GM21723 (cell line): ENCODE data around the gene DPYSL5.

ENCODE experiments used
- ATAC-seq: cut with Tn5 transposase; IDR thresholded peaks from one replicate; pipeline ENCODE4 v1.9.1; 2021; ENCODE audit warnings: mild to moderate bottlenecking, moderate library complexity; ENCODE audit not compliant: unreplicated experiment

DPYSL5 gene

DNA sequence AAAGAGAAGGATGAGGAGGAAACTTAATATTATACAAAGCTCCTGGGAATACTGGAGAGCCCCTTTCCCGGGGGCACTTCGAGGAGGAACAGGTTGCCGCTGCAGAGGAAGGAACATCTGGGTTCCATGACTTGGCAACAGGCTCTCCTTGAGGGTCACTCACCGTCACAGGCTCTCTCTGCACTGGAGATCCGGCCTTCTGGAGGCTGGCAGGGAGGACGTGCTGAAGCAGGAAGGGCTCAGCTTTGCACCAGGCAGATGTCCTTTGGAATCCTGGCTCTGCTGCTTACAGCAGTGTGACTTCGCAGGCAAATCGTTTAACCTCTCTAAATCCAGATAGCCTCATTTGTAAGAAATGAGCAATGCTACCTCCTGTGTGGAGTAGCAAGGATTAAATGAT lies 2.9 kb upstream of the DPYSL5 start:
- ATAC-seq = no peak

DNA sequence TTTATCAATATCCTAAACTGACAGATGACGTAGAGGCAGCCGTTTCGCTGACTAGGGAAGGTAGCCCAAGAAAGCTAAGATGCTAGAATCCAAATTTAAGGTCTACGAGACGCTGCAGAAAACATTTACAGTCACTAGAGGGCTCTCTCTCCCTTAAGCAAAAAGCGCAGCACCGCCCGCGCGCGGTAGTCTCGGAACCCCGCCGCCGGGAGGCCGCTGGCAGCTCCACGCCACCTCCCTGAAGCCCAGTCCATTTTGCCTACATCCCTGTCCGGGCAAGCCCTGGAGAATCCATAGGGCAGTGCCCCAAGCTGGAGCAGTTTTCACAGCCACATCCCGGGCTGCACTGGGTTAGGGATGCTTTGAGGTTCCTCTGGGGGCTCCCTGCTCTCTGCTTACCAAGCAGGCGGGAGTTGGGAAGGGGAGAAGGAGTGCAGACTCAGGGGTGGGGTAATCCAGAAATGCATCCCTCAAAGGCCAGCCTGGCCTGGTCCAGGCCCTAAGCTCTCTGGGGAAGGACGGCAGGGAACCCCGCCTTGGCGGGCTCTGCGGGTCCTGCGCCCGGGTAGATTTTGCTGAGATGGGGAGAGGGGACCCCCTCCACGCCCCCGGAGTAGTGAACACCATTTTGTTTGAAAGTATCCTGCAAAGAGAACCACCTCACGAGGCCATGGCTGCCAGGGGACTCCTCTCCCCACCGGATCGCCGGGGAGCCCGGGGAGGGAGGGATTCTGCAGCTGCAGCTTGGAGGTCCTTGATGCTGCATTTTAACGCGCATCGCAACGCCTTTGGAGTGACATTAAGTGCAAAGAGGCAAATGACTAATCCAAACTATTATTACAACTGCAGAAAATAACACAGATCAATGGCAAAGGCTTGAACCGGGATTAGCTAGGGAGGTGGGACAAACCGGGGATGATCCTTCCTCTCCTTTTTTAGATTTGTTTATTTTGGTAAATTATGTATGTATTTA lies 1.3 kb upstream of the DPYSL5 start:
- ATAC-seq = no peak

DNA sequence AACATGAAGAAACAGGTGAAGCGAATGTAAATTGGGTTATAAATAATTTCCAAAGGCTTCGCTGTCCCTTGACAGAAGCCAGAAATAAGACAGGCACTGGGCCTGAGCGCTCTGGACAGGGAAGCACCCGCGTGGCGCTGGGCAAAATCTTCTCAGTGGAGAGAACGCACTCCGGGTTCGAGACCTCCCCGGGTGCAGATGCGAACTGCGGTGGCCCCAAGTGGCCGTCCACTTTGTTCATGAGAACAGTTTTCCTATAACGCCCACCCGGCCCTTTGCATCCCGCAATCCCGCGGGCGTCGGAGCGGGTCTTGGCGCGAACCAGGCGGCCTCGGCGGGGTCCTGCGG lies 651 bp upstream of the DPYSL5 start:
- ATAC-seq = no peak

DNA sequence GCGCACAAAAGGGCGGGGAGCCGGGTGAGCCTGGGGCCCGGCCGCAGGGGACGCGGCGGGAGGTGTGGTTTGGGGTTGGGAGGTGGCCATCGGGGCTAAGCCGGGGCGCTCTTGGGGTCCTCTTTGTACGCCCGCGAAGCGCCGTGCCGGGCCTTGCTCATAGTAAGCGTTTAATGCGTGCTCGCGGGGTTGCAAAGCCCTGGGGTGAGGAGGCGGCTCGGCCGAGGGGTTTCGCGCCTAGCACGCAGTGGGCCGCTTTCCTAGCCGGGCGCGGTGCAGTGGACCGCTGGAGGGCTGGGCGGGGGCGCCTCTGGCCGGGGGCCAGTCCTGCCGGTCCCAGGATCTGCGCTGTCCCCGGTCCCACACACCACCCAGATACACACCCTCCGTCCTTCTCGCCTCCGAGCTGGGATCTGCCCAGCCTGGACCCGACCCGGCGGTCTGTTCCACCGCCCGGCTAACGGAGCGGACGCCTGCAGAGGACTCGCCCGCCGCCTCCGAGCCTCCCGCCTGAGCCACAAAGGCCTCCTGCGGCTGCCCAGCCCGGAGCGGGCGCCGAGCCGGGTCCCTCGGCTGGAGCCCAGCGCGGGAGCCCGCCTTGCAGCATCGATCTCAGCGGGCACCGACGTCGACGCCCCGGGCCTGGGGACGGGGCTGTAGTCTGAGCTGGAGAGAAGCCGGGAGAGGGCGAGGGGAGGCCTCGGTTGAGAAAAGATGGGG lies 564 bp downstream of the DPYSL5 start:
- ATAC-seq = no peak

DNA sequence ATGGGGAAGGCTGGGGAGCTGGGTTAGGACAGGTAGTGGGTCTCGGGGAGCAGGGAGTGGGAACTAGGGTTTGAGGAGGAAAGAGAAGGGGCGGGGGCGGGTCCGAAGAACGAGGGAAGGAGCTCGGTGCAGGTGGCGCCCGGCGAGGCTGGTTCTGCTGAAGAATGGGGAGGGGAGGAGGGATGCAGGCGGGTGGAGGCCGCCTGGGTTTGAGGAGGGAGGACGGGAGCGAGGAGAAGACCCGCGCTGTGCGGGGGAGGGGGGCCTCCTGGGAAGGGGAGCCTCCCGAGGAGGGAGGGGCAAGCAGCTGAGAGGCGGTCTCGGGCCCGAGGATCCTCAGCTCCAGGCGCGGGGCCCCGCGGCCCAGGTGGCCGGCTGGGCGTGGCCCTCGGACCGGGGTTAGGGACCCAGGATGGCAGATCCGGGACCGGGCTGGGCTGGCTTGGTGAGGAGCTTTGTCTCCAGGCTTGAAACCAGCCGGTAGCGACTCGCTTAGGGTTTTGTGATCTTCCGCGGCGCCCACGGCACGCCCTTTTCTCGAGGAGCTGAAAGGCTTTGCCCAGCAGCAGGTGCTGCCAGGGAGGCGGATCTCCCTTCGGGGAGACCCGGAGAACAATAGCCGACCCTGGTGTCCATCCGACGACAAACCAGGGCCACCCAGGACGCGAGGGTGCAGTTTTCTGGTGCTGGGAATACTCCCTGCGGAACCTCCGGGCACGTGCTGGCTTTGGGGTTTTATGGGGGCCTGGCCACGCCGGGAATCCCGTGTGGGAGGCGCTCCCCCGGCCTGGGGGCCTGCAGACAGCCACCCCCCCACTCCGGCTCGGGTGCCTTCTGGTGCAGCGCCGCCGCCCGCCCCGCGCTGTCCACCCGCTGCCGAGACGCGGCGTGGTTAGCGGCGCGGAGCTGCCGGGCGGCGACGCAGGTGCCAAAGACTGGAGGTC lies 1.4 kb downstream of the DPYSL5 start:
- no peak for ATAC-seq

DNA sequence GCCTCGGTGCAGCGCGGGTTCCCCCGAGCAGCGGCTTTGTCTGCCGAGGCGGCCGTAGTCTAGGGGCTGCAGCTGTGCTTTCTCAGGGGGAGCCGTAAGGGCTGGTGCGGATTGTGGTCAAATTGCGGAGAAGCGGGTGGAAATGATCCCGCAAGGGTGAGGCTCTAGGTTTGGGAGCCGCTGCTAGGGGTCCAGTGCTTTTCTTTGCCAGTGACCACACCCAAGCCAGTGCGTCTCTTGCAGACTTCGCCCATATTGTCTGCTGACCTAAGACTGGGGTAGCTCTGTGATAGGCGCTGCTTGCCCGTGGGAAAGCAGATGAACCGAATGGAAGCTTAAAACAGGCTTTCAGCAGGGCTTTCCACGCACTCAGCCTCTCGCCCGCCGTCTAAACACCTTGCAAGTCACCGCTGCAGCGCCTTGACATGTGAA lies 2.1 kb downstream of the DPYSL5 start:
- no peak for ATAC-seq

DNA sequence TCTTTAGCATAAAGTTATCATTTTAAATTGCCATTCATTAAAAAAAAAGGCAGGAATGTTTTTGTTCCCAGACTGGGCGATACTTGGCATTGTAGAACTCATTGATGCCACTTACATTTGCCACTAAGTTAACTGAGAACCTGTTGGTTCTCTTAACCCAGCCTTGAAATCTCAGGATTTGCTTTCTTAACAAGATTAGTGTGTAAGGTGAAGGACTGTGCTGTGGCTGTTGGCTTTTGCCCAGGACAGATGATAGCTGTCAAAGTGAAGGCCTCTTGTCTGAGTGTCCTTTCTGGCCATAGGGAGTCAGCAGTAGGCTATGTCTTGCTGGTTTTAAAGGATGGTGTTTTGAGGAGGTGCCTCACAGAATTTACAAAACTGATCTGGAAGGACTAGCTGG lies 2.6 kb downstream of the DPYSL5 start:
- ATAC-seq = no peak

DNA sequence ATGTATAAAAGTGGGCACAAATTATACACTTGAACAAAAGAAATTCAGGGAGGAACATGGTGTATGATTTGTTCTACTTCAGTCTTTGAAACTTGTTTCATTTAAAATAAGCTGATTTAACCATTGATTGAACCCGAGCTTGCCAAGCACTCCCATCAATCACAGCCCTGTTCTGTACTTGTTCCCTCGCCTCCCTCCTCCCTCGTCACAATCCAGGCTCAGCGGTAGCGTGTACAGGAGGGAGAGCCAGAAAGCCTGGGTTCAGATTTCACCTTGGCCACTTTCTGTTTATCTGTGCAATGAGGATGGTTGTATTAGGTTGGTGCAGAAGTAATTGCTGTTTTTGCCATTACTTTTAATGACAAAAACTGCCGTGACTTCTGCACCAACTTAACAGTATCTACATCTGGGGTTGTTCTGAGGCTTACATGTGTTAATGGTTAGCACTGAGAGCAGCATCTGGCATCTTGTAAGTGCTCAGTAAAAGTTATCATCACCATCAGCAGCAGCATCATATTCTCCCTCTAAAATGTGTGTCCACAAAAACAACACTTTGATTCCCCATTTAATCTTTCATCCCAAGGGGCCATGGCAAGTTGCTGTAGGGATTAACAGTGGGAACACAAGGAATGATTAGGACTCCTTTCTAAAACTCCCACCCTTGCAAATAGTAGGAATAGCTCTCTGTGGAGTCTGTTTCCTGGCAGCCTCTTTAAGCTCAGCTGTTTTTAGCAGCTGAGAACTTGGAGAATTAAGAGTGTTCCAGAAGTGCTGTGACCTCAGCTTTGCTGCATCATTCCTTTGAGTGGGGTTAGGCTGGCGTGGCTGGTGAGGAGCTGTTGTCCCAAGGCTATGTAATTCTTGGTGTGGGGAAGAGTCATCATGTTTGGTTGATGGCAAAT lies 4.7 kb downstream of the DPYSL5 start:
- ATAC-seq = no peak

DNA sequence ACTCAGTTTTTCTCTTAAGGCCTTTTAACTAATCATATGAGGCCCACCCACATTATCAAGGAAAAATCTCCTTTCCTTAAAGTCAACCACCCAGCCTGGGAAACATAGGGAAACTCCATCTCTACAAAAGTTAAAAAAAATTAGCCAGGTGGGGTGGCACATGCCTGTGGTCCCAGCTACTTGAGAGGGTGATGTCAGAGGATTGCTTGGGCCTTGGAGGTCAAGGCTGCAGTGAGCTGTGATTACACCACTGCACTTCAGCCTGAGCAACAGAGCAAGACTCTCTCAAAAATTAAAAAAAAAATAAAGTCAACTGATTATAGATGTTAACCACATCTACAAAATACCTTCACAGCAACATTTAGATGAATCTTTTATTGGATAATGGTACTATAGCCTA lies 5.8 kb downstream of the DPYSL5 start:
- ATAC-seq = no peak

DNA sequence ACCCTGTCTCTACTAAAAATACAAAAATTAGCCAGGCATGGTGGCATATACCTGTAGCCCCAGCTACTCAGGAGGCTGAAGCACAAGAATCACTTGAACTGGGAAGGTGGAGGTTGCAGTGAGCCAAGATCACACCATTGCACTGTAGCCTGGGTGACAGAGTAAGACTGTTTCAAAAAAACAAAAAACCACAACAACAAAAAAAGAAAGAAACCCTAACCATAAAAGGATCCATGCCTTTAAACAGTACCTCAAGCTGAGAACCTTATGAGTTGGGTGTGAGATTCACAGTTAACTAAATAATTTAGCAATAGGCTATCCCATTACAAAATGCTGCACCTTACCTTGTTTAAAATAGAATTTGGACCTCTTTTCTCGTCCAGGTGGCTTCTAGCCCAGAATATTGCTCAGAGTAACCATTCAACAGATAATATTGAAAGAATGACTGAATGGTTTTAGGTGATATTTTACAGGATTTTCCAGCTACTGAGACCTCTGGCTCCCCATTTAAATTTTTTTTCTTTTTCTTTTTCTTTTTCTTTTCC lies 6.4 kb downstream of the DPYSL5 start:
- no peak for ATAC-seq

DNA sequence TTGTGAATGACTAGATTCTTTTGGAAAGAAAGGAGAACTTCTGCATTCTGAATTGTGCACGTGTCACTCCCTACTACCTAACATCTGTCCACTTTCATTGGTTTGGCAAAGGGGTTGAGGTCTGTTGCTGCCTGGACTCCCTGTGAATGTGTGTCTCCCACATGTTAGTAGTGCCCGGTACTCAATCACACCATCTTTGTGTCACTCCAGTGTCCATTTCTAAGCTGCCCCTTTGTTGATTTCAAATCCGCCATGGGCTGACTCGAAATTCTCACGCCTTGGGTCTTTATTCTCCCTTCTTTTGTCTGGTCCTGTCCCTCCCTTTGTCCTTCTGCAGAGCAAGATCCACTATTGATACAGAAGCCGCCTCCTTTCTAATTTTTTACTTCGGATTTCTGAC lies 7.5 kb downstream of the DPYSL5 start:
- no peak for ATAC-seq

DNA sequence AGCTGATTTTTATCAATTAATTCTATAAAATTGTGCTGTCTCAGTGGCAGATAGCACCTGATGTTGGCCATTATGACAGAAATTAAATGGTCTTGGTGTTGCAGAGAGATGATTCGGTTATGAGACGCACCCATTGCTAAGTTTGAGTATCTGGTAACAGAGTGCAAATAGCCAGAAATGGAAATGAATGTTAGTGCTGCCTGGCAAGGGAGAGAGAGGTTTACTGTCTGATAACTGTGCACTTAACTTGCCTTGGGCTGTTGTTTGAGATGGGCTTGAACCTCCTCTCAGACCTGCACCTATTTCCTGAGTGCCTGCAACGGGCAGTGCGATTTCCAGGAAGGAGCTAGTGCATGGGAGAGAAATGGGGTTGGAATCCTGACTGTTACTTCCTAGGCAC lies 11.7 kb downstream of the DPYSL5 start:
- no peak for ATAC-seq

DNA sequence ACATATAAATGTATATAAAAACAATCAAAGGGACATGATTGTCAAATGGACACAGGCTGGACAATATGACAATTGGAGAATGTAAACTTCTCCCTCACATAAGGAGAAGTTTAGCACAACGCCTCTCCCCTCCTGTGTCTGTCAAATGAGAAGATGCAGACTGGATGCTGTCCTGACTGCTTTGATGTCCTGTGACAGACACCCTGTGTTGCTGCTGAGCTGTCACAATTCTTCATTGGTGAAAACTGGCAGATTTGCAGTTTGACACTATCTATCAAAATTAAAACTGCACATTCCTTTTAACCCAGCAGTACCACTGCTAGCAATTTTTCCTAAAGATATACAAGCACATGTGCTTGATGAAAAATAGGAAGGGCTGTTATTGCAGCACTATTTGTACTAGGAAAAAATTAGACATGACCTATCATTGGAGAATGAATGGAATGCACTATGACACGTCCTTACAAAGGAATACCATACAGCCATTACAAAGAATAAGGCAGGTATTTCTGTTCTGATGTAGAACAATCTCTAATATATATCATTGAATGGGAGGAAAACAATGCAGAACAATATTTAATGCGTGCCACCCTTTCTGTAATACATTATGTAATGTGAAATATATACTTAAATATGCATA lies 12.4 kb downstream of the DPYSL5 start:
- no peak for ATAC-seq

DNA sequence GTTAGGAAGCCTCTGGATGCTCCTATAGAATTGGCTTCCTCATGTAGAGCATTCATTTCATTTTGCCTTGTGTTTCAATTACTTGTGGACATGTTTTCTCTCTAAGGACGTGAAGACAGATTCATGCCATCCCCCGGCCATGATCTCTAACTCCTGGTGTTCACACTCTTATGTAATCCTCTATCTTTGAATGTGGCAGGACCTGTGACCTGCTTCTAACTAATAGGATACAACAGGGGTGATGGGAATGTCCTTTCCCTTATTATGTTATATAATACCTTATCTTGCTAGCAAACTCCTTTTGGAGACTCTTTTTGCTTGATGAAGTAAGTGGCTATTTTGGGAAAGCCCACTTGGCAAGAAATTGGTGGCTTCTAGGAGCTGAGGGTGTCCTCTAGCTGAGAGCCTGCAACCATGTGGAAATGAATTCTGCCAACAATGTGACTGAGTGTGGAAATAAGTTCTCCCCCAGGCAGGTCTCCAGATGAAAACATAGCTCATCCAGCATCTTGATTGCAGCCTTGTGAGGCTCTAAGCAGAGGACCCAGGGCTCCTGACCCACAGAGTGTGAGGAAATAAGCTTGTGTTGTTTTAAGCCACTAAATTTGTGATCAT lies 13.8 kb downstream of the DPYSL5 start:
- no peak for ATAC-seq

DNA sequence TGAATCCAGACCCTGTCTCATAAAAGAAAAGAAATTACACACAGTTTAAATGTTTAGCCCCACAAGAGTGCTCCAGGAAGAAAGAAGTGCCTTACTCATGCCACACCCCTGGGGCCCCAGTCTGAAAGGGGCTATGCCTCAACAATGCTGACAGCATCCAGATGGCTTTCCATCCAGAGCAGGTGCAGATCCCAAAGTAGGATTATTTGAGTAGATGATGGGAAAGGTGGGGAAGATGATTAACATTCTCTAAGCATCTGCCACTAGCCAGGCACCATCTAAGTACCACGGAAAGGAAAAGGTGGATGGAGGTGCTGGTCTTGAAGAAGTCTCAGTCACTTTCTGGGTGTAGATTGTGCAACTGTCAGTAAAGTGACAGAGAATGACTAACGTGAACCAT lies 16.3 kb downstream of the DPYSL5 start:
- no peak for ATAC-seq

DNA sequence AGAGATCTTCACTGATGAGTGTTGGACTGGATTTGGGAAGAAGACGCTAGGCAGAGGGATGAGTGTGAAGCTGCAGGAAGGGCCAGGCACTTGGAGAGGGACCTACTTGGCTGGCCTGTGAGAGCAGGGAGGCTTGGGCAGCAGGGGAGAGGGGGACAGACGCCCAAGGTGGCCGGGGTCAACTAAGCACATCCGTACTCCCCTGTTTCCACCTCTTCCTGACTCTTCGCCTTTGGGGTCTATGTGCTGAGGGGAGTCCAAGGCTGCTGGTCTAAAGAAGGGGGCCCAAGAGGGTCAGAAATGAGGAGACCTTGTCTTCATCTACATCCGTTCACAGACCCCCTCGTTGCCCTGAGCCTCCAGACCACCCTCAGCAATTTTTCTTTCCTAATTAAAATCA lies 16.7 kb downstream of the DPYSL5 start:
- ATAC-seq = no peak

DNA sequence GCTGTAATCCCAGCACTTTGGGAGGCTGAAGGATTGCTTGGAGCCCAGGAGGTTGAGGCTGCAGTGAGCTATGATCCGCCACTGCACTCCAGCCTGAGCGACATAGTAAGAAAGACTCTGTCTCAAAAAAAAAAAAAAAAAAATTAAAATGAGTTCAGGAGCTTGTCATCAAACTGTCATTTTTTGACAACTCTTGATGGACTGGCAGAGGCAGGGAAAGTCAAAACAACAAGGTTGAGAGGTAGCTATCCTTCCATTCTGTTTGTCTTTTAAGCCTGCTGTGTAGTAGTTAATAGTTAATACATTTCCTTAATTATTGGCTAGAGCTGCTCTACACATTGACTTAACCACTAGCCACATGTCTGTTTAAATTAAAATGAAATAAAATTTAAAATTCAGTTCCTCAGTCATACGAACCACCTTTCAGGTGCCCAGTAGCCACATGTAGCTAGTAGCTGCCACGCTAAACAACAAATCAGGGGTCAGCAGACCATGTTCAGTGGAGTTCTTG lies 22.7 kb downstream of the DPYSL5 start:
- ATAC-seq = no peak

DNA sequence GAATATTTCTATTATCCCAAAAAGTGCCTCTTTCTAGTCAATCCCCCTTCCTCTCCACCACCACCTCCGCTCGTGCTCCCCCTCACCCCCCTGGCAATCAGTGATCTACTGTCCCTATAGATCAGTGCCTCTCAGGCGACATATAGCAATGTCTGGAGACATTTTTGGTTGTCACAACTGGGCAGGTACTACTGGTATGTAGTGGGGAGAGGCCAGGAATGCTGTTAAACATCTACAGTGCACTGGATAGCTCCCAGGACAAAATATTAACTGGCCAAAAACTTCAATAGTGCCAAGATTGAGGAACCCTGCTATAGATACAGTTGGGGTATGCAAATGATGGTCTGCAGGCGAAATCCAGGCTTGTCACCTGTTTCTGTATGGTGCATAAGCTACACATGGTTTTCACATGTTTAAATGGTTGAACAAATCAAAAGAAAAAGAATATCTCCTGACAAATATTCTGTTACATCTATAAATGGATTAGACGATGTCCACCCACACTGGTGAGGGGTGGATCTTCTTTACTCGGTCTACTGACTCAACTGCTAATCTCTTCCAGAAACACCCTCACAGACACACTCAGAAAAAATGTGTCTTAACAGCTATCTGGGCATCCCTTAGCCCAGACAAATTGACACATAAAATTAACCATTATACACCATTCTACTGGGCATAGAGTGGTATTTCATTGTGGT lies 25.5 kb downstream of the DPYSL5 start:
- no peak for ATAC-seq
